A673 (cell line): ENCODE measurements around the gene MGAT3.

Source experiments
- EZH2 ChIP-seq: fragments of 200-600 bp; sonication (generic); IDR thresholded peaks from 2 replicates; pipeline ENCODE4 v1.6.1; 2017; ENCODE audit warnings: borderline replicate concordance, low read depth, mild to moderate bottlenecking, mixed read lengths, antibody characterized with exemption, low read length; ENCODE audit not compliant: poor library complexity, severe bottlenecking
- TF ChIP-seq, protein P1 (sequence below): fragments of 300-800, 200-600 bp; sonication (generic); conservative IDR thresholded peaks from 2 replicates; pipeline ENCODE4 v1.5.1; 2017; ENCODE audit warnings: low read depth, mild to moderate bottlenecking, antibody characterized with exemption, low read length, moderate library complexity, mixed read lengths

DNA sequence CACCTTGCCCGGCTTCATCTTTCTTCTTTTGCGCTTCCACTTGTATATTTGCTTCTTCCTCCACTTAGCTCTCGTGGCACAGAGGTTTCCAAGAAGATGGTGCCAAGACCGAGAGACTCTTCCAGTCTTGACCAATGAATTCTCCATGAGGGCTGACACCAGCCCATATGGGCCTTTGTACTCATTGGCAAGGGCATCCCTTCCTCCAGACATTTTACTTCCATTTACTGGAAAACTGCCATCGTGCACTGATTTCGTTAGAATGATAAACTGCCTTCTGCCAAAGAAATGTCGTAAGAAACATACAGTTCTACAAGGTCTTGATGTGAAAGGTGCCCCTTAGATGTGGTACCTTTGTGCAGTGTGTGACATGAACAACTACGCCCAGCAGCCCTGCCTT is 40.6 kb downstream of the MGAT3 start:
- TF ChIP-seq, protein P1, sequence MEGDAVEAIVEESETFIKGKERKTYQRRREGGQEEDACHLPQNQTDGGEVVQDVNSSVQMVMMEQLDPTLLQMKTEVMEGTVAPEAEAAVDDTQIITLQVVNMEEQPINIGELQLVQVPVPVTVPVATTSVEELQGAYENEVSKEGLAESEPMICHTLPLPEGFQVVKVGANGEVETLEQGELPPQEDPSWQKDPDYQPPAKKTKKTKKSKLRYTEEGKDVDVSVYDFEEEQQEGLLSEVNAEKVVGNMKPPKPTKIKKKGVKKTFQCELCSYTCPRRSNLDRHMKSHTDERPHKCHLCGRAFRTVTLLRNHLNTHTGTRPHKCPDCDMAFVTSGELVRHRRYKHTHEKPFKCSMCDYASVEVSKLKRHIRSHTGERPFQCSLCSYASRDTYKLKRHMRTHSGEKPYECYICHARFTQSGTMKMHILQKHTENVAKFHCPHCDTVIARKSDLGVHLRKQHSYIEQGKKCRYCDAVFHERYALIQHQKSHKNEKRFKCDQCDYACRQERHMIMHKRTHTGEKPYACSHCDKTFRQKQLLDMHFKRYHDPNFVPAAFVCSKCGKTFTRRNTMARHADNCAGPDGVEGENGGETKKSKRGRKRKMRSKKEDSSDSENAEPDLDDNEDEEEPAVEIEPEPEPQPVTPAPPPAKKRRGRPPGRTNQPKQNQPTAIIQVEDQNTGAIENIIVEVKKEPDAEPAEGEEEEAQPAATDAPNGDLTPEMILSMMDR, result no peak
- TF ChIP-seq EZH2, result no peak
